Inflammatory macrophage (primary cell): ENCODE measurements around the gene GNG3.
A peak's percentile ranks its signal among the peaks of the same experiment; 100 is the strongest.
"Not testable (repeated sequence)": the region's sequence is repeated elsewhere in the genome, so short reads cannot be mapped to it uniquely, and the experiment has no call there.

Experiments
- DNase-seq, 2 donors: peaks; one replicate each; pipeline ENCODE4 v3.0.0-alpha.2; 2020 to 2022

The GNG3 gene

GRCh38 chr11:62721994-62722393 lies 14.5 kb downstream of the GNG3 start:
- DNase-seq = no peak

GRCh38 chr11:62724171-62724570 lies 16.7 kb downstream of the GNG3 start:
- no peak for DNase-seq

DNA sequence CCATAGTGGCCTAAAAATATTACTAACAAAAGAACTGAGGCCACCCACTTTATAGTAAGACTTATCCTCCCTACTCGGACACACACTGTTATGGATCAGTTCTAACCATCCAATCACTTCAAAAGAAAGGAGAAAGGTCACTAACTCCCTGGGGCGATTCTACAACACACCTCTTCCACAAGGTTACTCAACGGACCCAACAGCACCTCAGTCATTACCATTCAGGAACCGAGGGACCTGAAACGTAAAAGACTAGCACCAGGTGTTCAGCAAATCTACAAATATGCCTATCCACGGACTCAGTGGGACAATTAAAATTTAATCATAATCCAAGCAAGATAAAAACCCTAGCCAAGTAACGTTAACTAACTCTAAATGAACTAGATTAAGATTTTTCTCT lies 18.2 kb downstream of the GNG3 start:
- no peak for DNase-seq

GRCh38 chr11:62726156-62726914 lies 18.9 kb downstream of the GNG3 start:
- no peak for DNase-seq

GRCh38 chr11:62726915-62727164 lies 19.4 kb downstream of the GNG3 start:
- DNase-seq = no peak

GRCh38 chr11:62727165-62727871 lies 19.8 kb downstream of the GNG3 start, which contains the start of gene HNRNPUL2:
TSS of gene HNRNPUL2 (minus strand) at chr11:62727457. CDS start at chr11:62727156, 301 bp downstream.
- peak; percentile 100 for DNase-seq

DNA sequence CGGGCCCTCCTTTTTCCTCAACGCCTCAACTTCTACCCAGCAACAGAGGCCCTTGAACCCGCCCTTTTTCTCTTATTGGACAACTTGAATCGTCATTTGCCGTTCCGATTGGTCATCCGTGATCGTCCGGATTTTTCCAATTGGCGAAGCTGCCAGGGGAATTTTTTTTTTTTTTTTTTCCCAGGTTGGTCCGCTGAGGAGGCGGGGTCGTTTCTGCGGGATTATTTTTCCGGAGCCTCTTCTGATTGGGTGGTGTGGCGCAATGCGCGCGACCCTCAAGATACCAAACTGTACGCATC lies 20.3 kb downstream of the GNG3 start:
- DNase-seq = peak; percentile 97 to 99

DNA sequence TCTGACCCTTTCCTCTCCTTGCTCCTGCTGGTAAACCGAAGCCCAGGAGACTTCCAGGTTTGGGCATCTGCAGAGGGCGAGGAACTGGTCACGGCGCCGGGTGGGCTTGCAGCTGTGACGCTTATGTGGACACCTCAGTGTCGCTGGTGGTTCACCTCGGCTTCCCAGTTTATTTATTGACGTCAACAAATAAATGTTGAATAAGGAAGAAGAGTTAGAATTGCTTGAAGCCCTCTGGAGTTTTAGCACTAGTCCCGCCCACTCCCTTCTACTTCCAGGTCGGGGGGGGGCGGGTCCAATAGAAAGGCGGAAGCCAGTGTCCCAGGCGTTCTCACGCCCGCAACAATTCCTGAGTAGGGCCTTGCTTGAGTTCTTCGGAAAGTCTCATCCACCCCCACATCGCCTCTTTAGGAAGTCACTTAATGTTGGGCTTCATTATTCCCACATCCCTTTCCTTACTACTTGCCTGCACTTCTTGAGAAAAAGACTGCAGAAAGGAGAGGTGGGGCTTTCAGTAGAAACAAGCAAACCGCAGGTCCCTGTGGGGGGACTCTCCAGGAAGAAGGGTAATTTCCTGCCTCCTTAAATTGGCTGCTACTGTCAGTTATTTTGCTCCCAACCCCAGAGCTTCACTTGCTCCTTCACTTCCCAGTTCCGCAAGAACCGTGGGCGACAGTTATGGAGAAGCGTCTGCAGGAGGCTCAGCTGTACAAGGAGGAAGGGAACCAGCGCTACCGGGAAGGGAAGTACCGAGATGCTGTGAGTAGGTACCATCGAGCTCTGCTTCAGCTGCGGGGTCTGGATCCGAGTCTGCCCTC lies 20.9 kb downstream of the GNG3 start, which contains the start of gene TTC9C:
Gene TTC9C (plus strand): TSS at position 316 of the 818 bp plus-strand sequence. CDS start 363 bp downstream, at position 679.
- peak; percentile 90 to 93 for DNase-seq

- not testable (repeated sequence) for DNase-seq
Observed at GRCh38 chr11:62730076-62730475, 22.6 kb downstream of the GNG3 start.

- DNase-seq = peak; percentile 16 to 44
Observed at GRCh38 chr11:62732830-62733229, 25.4 kb downstream of the GNG3 start.

- no peak for DNase-seq
Observed at GRCh38 chr11:62737196-62737595, 29.7 kb downstream of the GNG3 start.

DNA sequence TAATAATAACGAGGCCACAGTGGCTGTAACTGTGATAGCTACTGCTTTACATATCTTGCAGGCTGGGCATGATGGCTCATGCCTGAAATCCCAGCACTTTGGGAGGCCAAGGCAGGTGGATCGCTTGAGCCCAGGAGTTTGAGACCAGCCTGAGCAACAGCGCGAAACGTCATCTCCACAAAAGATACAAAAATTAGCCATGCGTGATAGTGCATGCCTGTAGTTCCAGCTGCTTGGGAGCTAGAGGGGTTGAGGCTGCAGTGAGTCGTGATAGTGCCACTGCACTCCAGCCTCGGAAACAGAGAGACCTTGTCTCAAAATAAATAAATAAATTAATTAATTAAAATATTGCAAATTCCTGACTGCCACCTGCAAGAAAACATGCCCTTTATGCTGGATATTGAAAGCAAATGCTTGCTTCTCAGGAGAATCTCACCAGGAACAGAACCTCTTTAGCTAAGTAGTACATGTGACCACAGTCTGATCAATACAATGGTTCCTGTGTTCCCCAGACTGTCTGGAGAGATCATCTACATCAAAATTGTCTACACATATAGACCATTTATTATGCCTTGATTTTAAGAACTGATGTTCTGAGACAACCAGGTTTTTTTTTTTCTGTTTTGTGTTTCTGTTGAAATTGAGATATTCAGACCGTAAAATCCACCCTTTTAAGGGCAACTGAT lies 40.1 kb downstream of the GNG3 start:
- no peak for DNase-seq

DNA sequence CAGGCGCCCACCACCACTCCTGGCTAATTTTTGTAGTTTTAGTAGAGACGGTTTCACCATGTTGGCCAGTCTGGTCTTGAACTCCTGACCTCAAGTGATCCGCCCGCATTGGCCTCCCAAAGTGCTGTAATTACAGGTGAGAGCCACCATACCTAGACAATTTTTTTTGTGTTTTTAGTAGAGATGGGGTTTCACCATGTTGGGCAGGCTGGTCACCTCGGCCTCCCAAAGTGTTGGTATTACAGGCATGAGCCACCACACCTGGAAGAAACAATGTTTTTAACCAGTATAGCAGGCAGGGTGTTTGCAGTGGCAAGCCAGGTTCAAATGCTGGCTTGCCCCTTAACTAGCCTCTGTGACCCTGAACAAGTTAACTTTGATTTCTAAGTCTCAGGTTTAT lies 42.5 kb downstream of the GNG3 start:
- DNase-seq = not testable (repeated sequence)

GRCh38 chr11:62752177-62752785 lies 44.8 kb downstream of the GNG3 start:
- no peak for DNase-seq

- no peak for DNase-seq
Observed at GRCh38 chr11:62752994-62753735, 45.7 kb downstream of the GNG3 start.

- DNase-seq = peak; percentile 98 to 99
Observed at GRCh38 chr11:62753736-62754603, 46.5 kb downstream of the GNG3 start, which contains the start of gene ZBTB3. TSS of gene ZBTB3 (minus strand) at chr11:62754160. CDS start at chr11:62753664, 496 bp downstream.

- no peak for DNase-seq
Observed at GRCh38 chr11:62755086-62755615, 47.7 kb downstream of the GNG3 start.

GRCh38 chr11:62757846-62758788 lies 50.6 kb downstream of the GNG3 start:
- no peak for DNase-seq
